ENCODE data around the gene TRIM52. TPM values are rescaled to one million over a fixed set of nuclear protein-coding genes. Genes with fewer than 3 reads are reported as not detected.
A peak's percentile ranks its signal among the peaks of the same experiment; 100 is the strongest.
"Not testable (repeated sequence)": the region's sequence is repeated elsewhere in the genome, so short reads cannot be mapped to it uniquely, and the experiment has no call there.

TRIM52 gene
- 42.0 and 47.7 TPM in 2 replicates for polyA plus RNA-seq
- polyA minus RNA-seq: 20.0 and 21.6 TPM in 2 replicates

GRCh38 chr5:181260720-181261319 is at the start of gene TRIM52:
Gene TRIM52 (minus strand): TSS chr5:181261143. CDS start chr5:181260813, 330 bp downstream.
- Histone ChIP-seq H2AFZ (ENCODE audit: low read depth, low read length) (peak within 1 kb of the TSS; percentile 99), H3K79me2 (replicated peaks; ENCODE audit: insufficient read depth, low read length) (peaks cover 60% of the 10 kb centered on the region)

DNA sequence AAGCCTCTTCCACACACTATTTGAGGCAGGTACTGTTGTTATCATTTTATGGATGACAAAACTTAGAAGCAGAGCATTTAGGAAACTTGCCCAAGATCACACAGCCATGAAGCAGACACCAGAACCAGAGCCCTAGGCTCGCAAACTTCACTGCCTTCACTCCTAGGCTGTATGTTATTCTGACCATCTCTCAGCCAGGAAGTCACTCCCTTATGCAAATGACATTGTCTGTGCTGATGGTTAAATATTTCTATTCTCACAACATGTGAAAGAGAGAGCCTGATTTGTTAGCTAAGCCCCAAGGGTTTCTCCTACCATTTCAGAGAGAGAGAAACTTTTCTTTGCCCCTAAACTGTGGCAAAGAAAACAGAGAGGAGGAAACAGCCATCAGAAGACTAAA is 26.4 kb upstream of the TRIM52 start:
- not testable (repeated sequence) for H3F3A ChIP-seq (ENCODE audit: insufficient read depth, low read length, poor library complexity, severe bottlenecking); H3K4me2 ChIP-seq (ENCODE audit: low read length); H3K9ac ChIP-seq (ENCODE audit: low read length); H4K20me1 ChIP-seq (ENCODE audit: insufficient read depth); H3K9me3 ChIP-seq (ENCODE audit: low read length); H3K27ac ChIP-seq (ENCODE audit: low read length); H3K9me2 ChIP-seq (ENCODE audit: insufficient read depth, low read length); H3K4me3 ChIP-seq (ENCODE audit: low read length); H2AFZ ChIP-seq (ENCODE audit: low read depth, low read length); H3K27me3 ChIP-seq (ENCODE audit: insufficient read depth, low read depth, low read length); H3K36me3 ChIP-seq (ENCODE audit: insufficient read depth, low read length)
- H3K79me2 ChIP-seq (replicated peaks; ENCODE audit: insufficient read depth, low read length): peaks cover 13% of the 10 kb centered on the region

More at GRCh38 chr5:181260720-181261319, at the start of gene TRIM52:
- Histone ChIP-seq H3F3A (ENCODE audit: insufficient read depth, low read length, poor library complexity, severe bottlenecking) (no peaks in the 10 kb centered on the region), H4K20me1 (ENCODE audit: insufficient read depth) (no peaks in the 10 kb centered on the region), H3K9me3 (ENCODE audit: low read length) (no peaks in the 10 kb centered on the region), H3K36me3 (ENCODE audit: insufficient read depth, low read length) (no peaks in the 10 kb centered on the region), H3K4me2 (ENCODE audit: low read length) (peak within 1 kb of the TSS; percentile 90), H3K4me3 (ENCODE audit: low read length) (peak within 1 kb of the TSS; percentile 85), H3K9ac (ENCODE audit: low read length) (peak within 1 kb of the TSS; percentile 100), H3K27me3 (ENCODE audit: insufficient read depth, low read depth, low read length) (no peaks in the 10 kb centered on the region), H3K9me2 (ENCODE audit: insufficient read depth, low read length) (no peaks in the 10 kb centered on the region), H3K27ac (ENCODE audit: low read length) (peak within 1 kb of the TSS; percentile 97)
- TF ChIP-seq POLR2AphosphoS5 (IDR thresholded peaks at IDR 0.05) (peak; percentile 94), SMC3 (conservative IDR thresholded peaks at IDR 0.05; ENCODE audit: poor library complexity) (peak; percentile 40), EZH2 (IDR thresholded peaks at IDR 0.05; ENCODE audit: borderline replicate concordance, insufficient read depth, low read length, poor library complexity, severe bottlenecking) (no peak), TAF1 (IDR thresholded peaks at IDR 0.05; ENCODE audit: low read depth) (peak; percentile 89), RAD21 (conservative IDR thresholded peaks at IDR 0.05) (peak; percentile 39), MXI1 (conservative IDR thresholded peaks at IDR 0.05; ENCODE audit: poor library complexity, severe bottlenecking) (peak; percentile 82), EP300 (conservative IDR thresholded peaks at IDR 0.05; ENCODE audit: poor library complexity, severe bottlenecking) (peak; percentile 48)
- TF ChIP-seq, protein P1, sequence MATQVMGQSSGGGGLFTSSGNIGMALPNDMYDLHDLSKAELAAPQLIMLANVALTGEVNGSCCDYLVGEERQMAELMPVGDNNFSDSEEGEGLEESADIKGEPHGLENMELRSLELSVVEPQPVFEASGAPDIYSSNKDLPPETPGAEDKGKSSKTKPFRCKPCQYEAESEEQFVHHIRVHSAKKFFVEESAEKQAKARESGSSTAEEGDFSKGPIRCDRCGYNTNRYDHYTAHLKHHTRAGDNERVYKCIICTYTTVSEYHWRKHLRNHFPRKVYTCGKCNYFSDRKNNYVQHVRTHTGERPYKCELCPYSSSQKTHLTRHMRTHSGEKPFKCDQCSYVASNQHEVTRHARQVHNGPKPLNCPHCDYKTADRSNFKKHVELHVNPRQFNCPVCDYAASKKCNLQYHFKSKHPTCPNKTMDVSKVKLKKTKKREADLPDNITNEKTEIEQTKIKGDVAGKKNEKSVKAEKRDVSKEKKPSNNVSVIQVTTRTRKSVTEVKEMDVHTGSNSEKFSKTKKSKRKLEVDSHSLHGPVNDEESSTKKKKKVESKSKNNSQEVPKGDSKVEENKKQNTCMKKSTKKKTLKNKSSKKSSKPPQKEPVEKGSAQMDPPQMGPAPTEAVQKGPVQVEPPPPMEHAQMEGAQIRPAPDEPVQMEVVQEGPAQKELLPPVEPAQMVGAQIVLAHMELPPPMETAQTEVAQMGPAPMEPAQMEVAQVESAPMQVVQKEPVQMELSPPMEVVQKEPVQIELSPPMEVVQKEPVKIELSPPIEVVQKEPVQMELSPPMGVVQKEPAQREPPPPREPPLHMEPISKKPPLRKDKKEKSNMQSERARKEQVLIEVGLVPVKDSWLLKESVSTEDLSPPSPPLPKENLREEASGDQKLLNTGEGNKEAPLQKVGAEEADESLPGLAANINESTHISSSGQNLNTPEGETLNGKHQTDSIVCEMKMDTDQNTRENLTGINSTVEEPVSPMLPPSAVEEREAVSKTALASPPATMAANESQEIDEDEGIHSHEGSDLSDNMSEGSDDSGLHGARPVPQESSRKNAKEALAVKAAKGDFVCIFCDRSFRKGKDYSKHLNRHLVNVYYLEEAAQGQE (IDR thresholded peaks at IDR 0.05; ENCODE audit: borderline replicate concordance): peak; percentile 83
- TF ChIP-seq, protein P2, sequence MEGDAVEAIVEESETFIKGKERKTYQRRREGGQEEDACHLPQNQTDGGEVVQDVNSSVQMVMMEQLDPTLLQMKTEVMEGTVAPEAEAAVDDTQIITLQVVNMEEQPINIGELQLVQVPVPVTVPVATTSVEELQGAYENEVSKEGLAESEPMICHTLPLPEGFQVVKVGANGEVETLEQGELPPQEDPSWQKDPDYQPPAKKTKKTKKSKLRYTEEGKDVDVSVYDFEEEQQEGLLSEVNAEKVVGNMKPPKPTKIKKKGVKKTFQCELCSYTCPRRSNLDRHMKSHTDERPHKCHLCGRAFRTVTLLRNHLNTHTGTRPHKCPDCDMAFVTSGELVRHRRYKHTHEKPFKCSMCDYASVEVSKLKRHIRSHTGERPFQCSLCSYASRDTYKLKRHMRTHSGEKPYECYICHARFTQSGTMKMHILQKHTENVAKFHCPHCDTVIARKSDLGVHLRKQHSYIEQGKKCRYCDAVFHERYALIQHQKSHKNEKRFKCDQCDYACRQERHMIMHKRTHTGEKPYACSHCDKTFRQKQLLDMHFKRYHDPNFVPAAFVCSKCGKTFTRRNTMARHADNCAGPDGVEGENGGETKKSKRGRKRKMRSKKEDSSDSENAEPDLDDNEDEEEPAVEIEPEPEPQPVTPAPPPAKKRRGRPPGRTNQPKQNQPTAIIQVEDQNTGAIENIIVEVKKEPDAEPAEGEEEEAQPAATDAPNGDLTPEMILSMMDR (IDR thresholded peaks at IDR 0.05; ENCODE audit: poor library complexity, severe bottlenecking): peak; percentile 40

DNA sequence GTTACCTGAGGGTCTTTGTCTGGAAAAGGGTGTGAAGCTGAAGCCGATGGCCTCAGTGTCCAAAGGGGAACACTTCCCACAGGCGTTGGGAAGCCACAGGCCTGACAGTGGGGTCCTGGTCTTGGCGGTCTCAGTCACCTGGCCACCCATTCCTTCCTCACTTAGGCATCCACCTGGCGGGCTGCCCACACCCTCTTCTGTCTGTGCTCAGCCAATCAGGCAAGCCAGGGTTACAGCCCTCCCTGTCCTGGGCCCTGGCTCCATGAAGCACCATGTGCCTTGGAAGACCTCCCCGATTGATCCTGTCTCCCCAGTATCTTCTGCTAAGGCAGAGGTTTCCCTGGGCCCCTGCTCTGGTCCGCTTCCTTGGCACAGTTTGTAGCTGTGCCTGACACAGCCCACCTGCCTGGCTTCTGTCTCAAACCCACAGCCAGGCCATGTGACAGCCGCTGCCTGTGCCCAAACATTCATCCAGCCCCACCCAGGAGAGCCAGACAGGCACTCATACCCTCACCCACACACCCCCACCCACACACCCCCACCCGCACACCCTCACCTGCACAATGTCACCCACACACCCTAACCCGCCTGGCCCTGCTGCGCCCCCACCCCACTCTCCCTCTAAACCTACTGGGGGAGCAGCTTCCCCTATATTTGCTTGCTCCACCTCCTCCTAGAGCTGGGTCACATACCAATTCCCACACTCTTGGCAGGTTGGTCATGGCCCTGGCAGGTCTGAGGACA is 25.2 kb upstream of the TRIM52 start:
- H3K79me2 ChIP-seq (replicated peaks; ENCODE audit: insufficient read depth, low read length): peaks cover 13% of the 10 kb centered on the region
- not testable (repeated sequence) for H3K4me3 ChIP-seq (ENCODE audit: low read length); H3F3A ChIP-seq (ENCODE audit: insufficient read depth, low read length, poor library complexity, severe bottlenecking); H3K27ac ChIP-seq (ENCODE audit: low read length); H3K9me2 ChIP-seq (ENCODE audit: insufficient read depth, low read length); H3K9me3 ChIP-seq (ENCODE audit: low read length); H4K20me1 ChIP-seq (ENCODE audit: insufficient read depth); H3K9ac ChIP-seq (ENCODE audit: low read length); H3K4me2 ChIP-seq (ENCODE audit: low read length); H3K27me3 ChIP-seq (ENCODE audit: insufficient read depth, low read depth, low read length); H2AFZ ChIP-seq (ENCODE audit: low read depth, low read length); H3K36me3 ChIP-seq (ENCODE audit: insufficient read depth, low read length)

- H4K20me1 ChIP-seq (ENCODE audit: insufficient read depth); H3K9me2 ChIP-seq (ENCODE audit: insufficient read depth, low read length); H3F3A ChIP-seq (ENCODE audit: insufficient read depth, low read length, poor library complexity, severe bottlenecking); H3K4me2 ChIP-seq (ENCODE audit: low read length); H2AFZ ChIP-seq (ENCODE audit: low read depth, low read length); H3K27ac ChIP-seq (ENCODE audit: low read length); H3K4me3 ChIP-seq (ENCODE audit: low read length); H3K27me3 ChIP-seq (ENCODE audit: insufficient read depth, low read depth, low read length); H3K36me3 ChIP-seq (ENCODE audit: insufficient read depth, low read length); H3K9ac ChIP-seq (ENCODE audit: low read length); H3K9me3 ChIP-seq (ENCODE audit: low read length): not testable (repeated sequence)
- peaks cover 13% of the 10 kb centered on the region for H3K79me2 ChIP-seq (replicated peaks; ENCODE audit: insufficient read depth, low read length)
Observed at GRCh38 chr5:181283841-181284755, 23.2 kb upstream of the TRIM52 start.
